ENCODE data around the gene GAD2. TPM values are rescaled to one million over a fixed set of nuclear protein-coding genes. Genes with fewer than 3 reads are reported as not detected.

Gene GAD2
- not detected in 2 replicates for total RNA-seq

DNA sequence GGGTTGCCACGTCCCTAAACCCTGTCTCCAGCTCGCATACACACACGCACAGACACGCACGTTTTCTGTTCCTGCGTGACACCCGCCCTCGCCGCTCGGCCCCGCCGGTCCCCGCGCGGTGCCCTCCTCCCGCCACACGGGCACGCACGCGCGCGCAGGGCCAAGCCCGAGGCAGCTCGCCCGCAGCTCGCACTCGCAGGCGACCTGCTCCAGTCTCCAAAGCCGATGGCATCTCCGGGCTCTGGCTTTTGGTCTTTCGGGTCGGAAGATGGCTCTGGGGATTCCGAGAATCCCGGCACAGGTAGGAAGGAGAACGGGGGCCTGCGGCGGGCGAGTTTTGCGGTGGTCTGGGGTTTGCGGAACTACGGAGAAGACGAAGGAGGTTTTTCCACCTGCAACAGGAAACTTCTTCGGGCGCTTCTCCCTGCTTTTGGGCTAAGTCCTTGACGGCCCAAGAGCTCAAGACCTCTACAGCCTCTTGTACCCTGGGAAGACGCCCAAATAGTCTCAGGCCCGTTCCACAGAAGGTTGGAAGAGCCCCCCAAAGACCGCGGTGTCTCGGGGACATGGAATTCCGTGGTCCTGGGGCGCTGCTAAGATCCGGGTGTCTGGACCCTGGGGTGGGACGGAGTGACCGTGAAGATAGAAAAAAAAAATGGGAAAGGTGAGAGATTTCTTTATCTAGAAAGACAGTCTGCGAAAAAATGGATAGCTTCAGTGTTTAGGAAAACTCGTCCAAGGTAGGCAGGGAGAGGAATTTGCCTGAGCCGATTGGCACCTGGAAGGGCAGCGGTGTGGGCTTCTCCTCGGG lies at the start of gene GAD2:
TSS of gene GAD2 (plus strand) at position 190 of the 811 bp plus-strand sequence. CDS start at position 226, 36 bp downstream.
- H3K4me3 ChIP-seq (ENCODE audit: low read depth, low read length): no peak within 1 kb of the TSS
- TF ChIP-seq, protein P1, sequence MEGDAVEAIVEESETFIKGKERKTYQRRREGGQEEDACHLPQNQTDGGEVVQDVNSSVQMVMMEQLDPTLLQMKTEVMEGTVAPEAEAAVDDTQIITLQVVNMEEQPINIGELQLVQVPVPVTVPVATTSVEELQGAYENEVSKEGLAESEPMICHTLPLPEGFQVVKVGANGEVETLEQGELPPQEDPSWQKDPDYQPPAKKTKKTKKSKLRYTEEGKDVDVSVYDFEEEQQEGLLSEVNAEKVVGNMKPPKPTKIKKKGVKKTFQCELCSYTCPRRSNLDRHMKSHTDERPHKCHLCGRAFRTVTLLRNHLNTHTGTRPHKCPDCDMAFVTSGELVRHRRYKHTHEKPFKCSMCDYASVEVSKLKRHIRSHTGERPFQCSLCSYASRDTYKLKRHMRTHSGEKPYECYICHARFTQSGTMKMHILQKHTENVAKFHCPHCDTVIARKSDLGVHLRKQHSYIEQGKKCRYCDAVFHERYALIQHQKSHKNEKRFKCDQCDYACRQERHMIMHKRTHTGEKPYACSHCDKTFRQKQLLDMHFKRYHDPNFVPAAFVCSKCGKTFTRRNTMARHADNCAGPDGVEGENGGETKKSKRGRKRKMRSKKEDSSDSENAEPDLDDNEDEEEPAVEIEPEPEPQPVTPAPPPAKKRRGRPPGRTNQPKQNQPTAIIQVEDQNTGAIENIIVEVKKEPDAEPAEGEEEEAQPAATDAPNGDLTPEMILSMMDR (IDR thresholded peaks at IDR 0.05; ENCODE audit: insufficient read depth, low read depth, low read length): no peak
- no peak for DNase-seq (ENCODE audit: low read depth)

DNA sequence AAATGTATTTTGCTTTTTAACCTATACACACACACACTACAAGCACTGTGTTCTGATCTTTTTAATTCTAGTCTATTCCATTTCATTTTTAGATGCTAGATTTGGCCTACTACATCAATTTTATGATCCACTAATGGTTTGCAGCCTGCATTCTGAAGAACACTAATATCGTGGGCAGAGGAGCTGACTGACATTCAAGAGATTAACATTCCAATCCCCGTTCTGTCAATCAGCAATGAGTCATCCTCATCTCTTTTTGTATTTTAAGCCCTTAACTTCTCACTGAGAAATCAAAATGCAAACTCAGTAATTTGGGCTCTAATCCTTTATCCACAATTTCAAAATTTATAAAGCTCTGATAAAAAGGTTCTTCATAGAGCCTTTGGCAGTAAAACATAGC lies 47.1 kb upstream of the GAD2 start:
- no peak overlapping the region for H3K4me3 ChIP-seq (ENCODE audit: low read depth, low read length)
- TF ChIP-seq, protein P1 (IDR thresholded peaks at IDR 0.05; ENCODE audit: insufficient read depth, low read depth, low read length): no peak
- no peak for DNase-seq (ENCODE audit: low read depth)

DNA sequence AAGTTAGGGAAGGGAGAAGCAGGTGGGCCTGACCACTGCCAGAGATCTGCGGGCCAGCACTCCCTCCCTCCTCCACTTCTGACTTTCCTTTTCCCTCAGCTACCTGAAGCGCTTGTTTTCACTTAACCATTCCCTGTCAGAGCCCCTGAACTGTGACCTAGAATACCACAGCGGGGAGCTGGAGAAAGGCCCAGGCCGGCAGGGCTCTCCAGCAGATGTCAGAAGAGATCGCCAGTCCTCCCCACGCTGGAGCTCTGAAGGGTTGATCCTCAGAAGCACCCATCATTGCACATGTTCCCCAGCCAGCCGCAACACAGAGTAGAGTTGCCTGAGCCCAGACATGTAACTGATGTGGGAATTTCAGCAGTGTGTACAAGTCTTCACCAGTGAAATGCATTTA lies 44.4 kb upstream of the GAD2 start:
- no peak overlapping the region for H3K4me3 ChIP-seq (ENCODE audit: low read depth, low read length)
- TF ChIP-seq, protein P1 (IDR thresholded peaks at IDR 0.05; ENCODE audit: insufficient read depth, low read depth, low read length): no peak
- no peak for DNase-seq (ENCODE audit: low read depth)

DNA sequence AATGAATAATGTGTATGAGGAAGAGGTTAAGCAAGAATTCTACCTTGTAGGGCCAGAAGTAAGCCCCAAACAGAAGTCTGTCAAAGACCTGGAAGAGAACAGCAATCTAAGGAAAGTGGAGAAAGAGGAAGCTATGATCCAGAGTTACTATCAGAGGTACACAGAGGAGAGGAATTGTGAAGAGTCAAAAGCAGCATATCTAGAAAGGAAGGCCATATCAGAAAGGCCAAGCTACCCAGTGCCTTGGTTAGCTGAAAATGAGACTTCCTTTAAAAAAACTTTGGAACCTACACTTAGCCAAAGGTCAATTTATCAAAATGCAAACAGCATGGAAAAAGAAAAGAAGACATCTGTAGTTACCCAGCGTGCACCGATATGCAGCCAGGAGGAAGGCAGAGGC lies 42.7 kb upstream of the GAD2 start:
- TF ChIP-seq, protein P1 (IDR thresholded peaks at IDR 0.05; ENCODE audit: insufficient read depth, low read depth, low read length): no peak
- DNase-seq (ENCODE audit: low read depth): no peak
- no peak overlapping the region for H3K4me3 ChIP-seq (ENCODE audit: low read depth, low read length)

DNA sequence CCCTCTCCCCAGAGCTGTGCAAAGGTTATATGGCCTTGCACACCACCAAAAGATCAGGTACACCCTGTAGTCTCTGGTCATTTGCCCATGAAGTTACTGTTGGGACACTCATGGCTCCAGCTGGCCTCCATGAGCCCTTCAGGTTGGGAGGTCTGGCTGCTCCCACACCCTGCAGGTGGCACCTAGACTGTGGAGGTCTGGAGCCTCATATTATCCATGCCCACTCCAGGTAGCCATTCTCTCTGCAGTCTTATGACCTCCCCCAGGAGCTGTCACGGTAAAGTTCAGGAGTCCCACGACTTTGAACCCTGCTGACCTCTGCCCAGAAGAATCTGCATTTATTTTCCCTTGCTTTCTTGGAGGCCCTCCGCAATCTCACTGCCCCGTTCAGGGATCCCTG lies 39.2 kb upstream of the GAD2 start:
- no peak for DNase-seq (ENCODE audit: low read depth)

DNA sequence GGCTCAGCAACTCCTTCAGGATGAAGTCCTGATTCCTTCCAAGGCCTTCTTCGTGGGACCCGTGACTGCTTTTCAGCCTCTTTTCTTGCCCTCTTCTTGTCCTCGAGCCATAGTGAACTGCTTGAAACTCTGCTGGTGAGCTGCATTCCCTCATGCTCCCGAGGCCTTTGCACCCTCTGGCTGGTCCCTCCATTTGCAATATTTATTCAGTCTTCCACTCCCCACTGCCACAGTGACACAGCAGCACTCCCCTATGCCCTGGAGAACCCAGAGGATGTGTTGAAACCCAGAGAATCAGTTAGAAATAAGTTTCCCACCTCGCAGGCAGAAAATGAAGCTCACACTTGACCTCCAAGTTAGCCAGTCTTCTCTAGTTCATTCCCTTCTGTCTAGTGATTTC lies 22.3 kb upstream of the GAD2 start:
- TF ChIP-seq, protein P1 (IDR thresholded peaks at IDR 0.05; ENCODE audit: insufficient read depth, low read depth, low read length): no peak
- no peak overlapping the region for H3K4me3 ChIP-seq (ENCODE audit: low read depth, low read length)
- no peak for DNase-seq (ENCODE audit: low read depth)

More for the DNA sequence above, 39.2 kb upstream of the GAD2 start:
- H3K4me3 ChIP-seq (ENCODE audit: low read depth, low read length): no peak overlapping the region
- TF ChIP-seq, protein P1 (IDR thresholded peaks at IDR 0.05; ENCODE audit: insufficient read depth, low read depth, low read length): no peak
